Body of pancreas (tissue), 4 donors: ENCODE data around the gene OSBPL6.

Experiments
- CTCF ChIP-seq, 7 experiments: fragments of 450-650 bp in 4 of 7; fragments of 200-600 bp in 3 of 7; sonication (generic) in 3 of 7; IDR thresholded peaks; one replicate each; pipeline ENCODE4 v1.5.1; 2016 to 2019; ENCODE audit warnings: antibody characterized with exemption in 7 of 7
- POLR2A ChIP-seq, 3 donors: fragments of 450-650 bp; IDR thresholded peaks; one replicate each; pipeline ENCODE4 v1.6.1; 2016; ENCODE audit warnings: antibody characterized with exemption in 3 of 3, mild to moderate bottlenecking in 2 of 3

GRCh38 chr2:178295906-178296305 is 101.6 kb downstream of the OSBPL6 start:
- TF ChIP-seq CTCF (IDR thresholded peaks at IDR 0.05) (no peak), POLR2A (IDR thresholded peaks at IDR 0.05) (no peak)
